ENCODE data around the gene ZNRF3. TPM values are rescaled to one million over a fixed set of nuclear protein-coding genes. Genes with fewer than 3 reads are reported as not detected.

Gene ZNRF3
- total and polyA plus RNA-seq, 2 experiments from 2014 or later: 11.1 to 32.2 TPM

- Histone ChIP-seq H3K4me1 (ENCODE audit: insufficient read depth) (peaks cover 63% of the 10 kb centered on the region), H3K36me3 (ENCODE audit: insufficient read depth) (no peaks in the 10 kb centered on the region), H2AFZ (no peak overlapping the region), H3K9me2 (ENCODE audit: insufficient read depth) (no peaks in the 10 kb centered on the region), H3F3A (replicated peaks; ENCODE audit: low read depth) (peaks cover 6% of the 10 kb centered on the region), H3K27me3 (ENCODE audit: insufficient read depth) (no peaks in the 10 kb centered on the region), H3K4me2 (peak overlapping the region; percentile 17; the same call in 1 of the 2 replicates), H3K4me3 (no peak overlapping the region), H4K20me1 (replicated peaks; ENCODE audit: insufficient read depth) (peaks cover 6% of the 10 kb centered on the region; the same call in 1 of the 2 replicates), H3K27ac (ENCODE audit: low read depth) (no peak overlapping the region; the same call in 1 of the 2 replicates), H3K79me2 (replicated peaks; ENCODE audit: insufficient read depth) (peaks cover 94% of the 10 kb centered on the region)
- H3K27ac Mint-ChIP-seq: no peak overlapping the region
- H3K4me3 Mint-ChIP-seq: no peak overlapping the region
- no peak for DNase-seq (ENCODE audit: low spot score)
- H3K27me3 Mint-ChIP-seq (ENCODE audit: insufficient read depth, low read depth, poor library complexity): peaks cover 6% of the 10 kb centered on the region
- H3K36me3 Mint-ChIP-seq (ENCODE audit: low read depth): no peaks in the 10 kb centered on the region; the same call in 2 of the 3 replicates
- ATAC-seq: no peak
- peaks cover 76% of the 10 kb centered on the region for H3K4me1 Mint-ChIP-seq
- no peak for TF ChIP-seq EZH2phosphoT487 (IDR thresholded peaks at IDR 0.05; ENCODE audit: unreplicated experiment)
- no peak for TF ChIP-seq EZH2 (IDR thresholded peaks at IDR 0.05; ENCODE audit: low read depth, unreplicated experiment)
- no peak for TF ChIP-seq ZNF462 (CRISPR knock-in tag; IDR thresholded peaks at IDR 0.05)
- TF ChIP-seq REST (IDR thresholded peaks at IDR 0.05; ENCODE audit: unreplicated experiment): no peak
- TF ChIP-seq STAT1 (IDR thresholded peaks at IDR 0.05; ENCODE audit: unreplicated experiment): no peak
- no peak for TF ChIP-seq POLR2AphosphoS5 (IDR thresholded peaks at IDR 0.05; ENCODE audit: low read depth)
- no peak for TF ChIP-seq JUNB (IDR thresholded peaks at IDR 0.05; ENCODE audit: unreplicated experiment)
- no peak for TF ChIP-seq NANOG (IDR thresholded peaks at IDR 0.05; ENCODE audit: borderline replicate concordance)
- no peak for TF ChIP-seq ETS1 (IDR thresholded peaks at IDR 0.05)
- TF ChIP-seq CREB1 (CRISPR knock-in tag; IDR thresholded peaks at IDR 0.05; ENCODE audit: low read depth): no peak
- no peak for TF ChIP-seq ZNF114 (CRISPR knock-in tag; IDR thresholded peaks at IDR 0.05)
- no peak for TF ChIP-seq CTCF (conservative IDR thresholded peaks at IDR 0.05; ENCODE audit: low read depth in 2 of 2)
- no peak for TF ChIP-seq ZNF331 (CRISPR knock-in tag; IDR thresholded peaks at IDR 0.05; ENCODE audit: low read depth)
- no peaks in the 10 kb centered on the region for H3K9me3 Mint-ChIP-seq
Measured at GRCh38 chr22:28899199-28899853, 16.0 kb downstream of the ZNRF3 start.
